HEK293 (cell line): Measurements from ENCODE around the gene TEFM.

Source experiments
- CTCF ChIA-PET: fragments of 350-600 bp; formaldehyde crosslinking; extraction: SDS; loops from one replicate; lab custom pipeline; 2021; ENCODE audit warnings: antibody characterized with exemption; lab: Yijun Ruan, JAX
- POLR2A ChIA-PET: fragments of 300-600 bp; formaldehyde crosslinking; extraction: SDS; loops from one replicate; lab custom pipeline; 2020; ENCODE audit warnings: antibody characterized with exemption, inconsistent platforms; lab: Yijun Ruan, JAX
- H3K27ac ChIP-seq: fragments of 200-500 bp; sonication (Bioruptor generic); 2 replicates; pipeline ENCODE4 v1.5.1; 2014; ENCODE audit warnings: low read depth, low read length, control low read depth, inconsistent platforms; ENCODE audit errors: extremely low read depth
- H3K36me3 ChIP-seq, 2 experiments: fragments of 200-500 bp in 1 of 2; sonication (Bioruptor generic) in 1 of 2; 1 replicate in 1 of 2; 2 replicates in 1 of 2; pipeline ENCODE4 v1.5.1; 2014 to 2017; ENCODE audit warnings: inconsistent platforms in 2 of 2, low read length in 2 of 2; ENCODE audit not compliant: control insufficient read depth in 2 of 2, insufficient read depth in 1 of 2
- H3K4me1 ChIP-seq: fragments of 200-500 bp; sonication (Bioruptor generic); 2 replicates; pipeline ENCODE4 v1.5.1; 2014; ENCODE audit warnings: mild to moderate bottlenecking, low read length, inconsistent platforms; ENCODE audit not compliant: control insufficient read depth, insufficient read depth
- H3K4me3 ChIP-seq: 2 replicates; pipeline ENCODE4 v1.5.1; 2011; ENCODE audit warnings: low read depth, mild to moderate bottlenecking, control low read depth, low read length, moderate library complexity
- H3K9me3 ChIP-seq: fragments of 200-500 bp; sonication (Bioruptor generic); 2 replicates; pipeline ENCODE4 v1.5.1; 2014; ENCODE audit warnings: low read depth, low read length, inconsistent platforms; ENCODE audit not compliant: control insufficient read depth, insufficient read depth
- BCL11B ChIP-seq: fragments of 450-650 bp; formaldehyde crosslinking; IDR thresholded peaks from 2 replicates; pipeline ENCODE4 v1.5.1; 2016; ENCODE audit warnings: low read depth, missing biosample characterization, missing genetic modification characterization
- HOXC10 ChIP-seq: sonication (generic); formaldehyde crosslinking; IDR thresholded peaks from 2 replicates; pipeline ENCODE4 v1.8.1; 2023; ENCODE audit warnings: mild to moderate bottlenecking, missing genetic modification reagents
- INSM2 ChIP-seq: fragments of 450-650 bp; formaldehyde crosslinking; IDR thresholded peaks from 2 replicates; pipeline ENCODE4 v1.5.1; 2016; ENCODE audit warnings: missing biosample characterization, missing genetic modification characterization
- KLF8 ChIP-seq: fragments of 450-650 bp; formaldehyde crosslinking; IDR thresholded peaks from 2 replicates; pipeline ENCODE4 v1.5.1; 2016; ENCODE audit warnings: missing biosample characterization, missing genetic modification characterization
- PBX3 ChIP-seq: sonication (generic); formaldehyde crosslinking; IDR thresholded peaks from 2 replicates; pipeline ENCODE4 v1.8.1; 2022; ENCODE audit warnings: mild to moderate bottlenecking, moderate library complexity, missing genetic modification reagents
- YY2 ChIP-seq: fragments of 450-650 bp; formaldehyde crosslinking; IDR thresholded peaks from 2 replicates; pipeline ENCODE4 v1.5.1; 2016; ENCODE audit warnings: missing biosample characterization, missing genetic modification characterization
- ZNF112 ChIP-seq: fragments of 450-650 bp; formaldehyde crosslinking; IDR thresholded peaks from 2 replicates; pipeline ENCODE4 v1.5.0; 2017; ENCODE audit warnings: missing biosample characterization, missing genetic modification characterization
- ZNF155 ChIP-seq: fragments of 450-650 bp; formaldehyde crosslinking; IDR thresholded peaks from 2 replicates; pipeline ENCODE4 v1.5.1; 2016; ENCODE audit warnings: missing biosample characterization, missing genetic modification characterization
- ZNF184 ChIP-seq: fragments of 450-650 bp; IDR thresholded peaks from 2 replicates; pipeline ENCODE4 v1.5.1; 2018; ENCODE audit warnings: missing biosample characterization, mild to moderate bottlenecking, missing genetic modification characterization
- ZNF335 ChIP-seq: fragments of 450-650 bp; formaldehyde crosslinking; conservative IDR thresholded peaks from 2 replicates; pipeline ENCODE4 v1.5.1; 2016; ENCODE audit warnings: missing biosample characterization, missing genetic modification characterization
- ZNF747 ChIP-seq: fragments of 450-650 bp; formaldehyde crosslinking; IDR thresholded peaks from 2 replicates; pipeline ENCODE4 v1.5.1; 2016; ENCODE audit warnings: missing biosample characterization, missing genetic modification characterization
- ZSCAN4 ChIP-seq: fragments of 450-650 bp; formaldehyde crosslinking; IDR thresholded peaks from 2 replicates; pipeline ENCODE4 v1.5.1; 2017; ENCODE audit warnings: missing biosample characterization, missing genetic modification characterization
- TF ChIP-seq, protein P1 (sequence below): fragments of 450-650 bp; IDR thresholded peaks from 2 replicates; pipeline ENCODE4 v1.5.1; 2018; ENCODE audit warnings: missing biosample characterization, mild to moderate bottlenecking, missing genetic modification characterization
- TF ChIP-seq, protein P2 (sequence below): fragments of 450-650 bp; formaldehyde crosslinking; IDR thresholded peaks from 2 replicates; pipeline ENCODE4 v1.5.1; 2016; ENCODE audit warnings: missing biosample characterization, missing genetic modification characterization
- TF ChIP-seq, protein P3 (sequence below): fragments of 450-650 bp; formaldehyde crosslinking; IDR thresholded peaks from 2 replicates; pipeline ENCODE4 v1.5.1; 2016; ENCODE audit warnings: missing biosample characterization, missing genetic modification characterization, borderline replicate concordance
- TF ChIP-seq, protein P4 (sequence below): fragments of 450-650 bp; formaldehyde crosslinking; IDR thresholded peaks from 2 replicates; pipeline ENCODE4 v1.5.1; 2017; ENCODE audit warnings: missing biosample characterization, missing genetic modification characterization

Gene TEFM

DNA sequence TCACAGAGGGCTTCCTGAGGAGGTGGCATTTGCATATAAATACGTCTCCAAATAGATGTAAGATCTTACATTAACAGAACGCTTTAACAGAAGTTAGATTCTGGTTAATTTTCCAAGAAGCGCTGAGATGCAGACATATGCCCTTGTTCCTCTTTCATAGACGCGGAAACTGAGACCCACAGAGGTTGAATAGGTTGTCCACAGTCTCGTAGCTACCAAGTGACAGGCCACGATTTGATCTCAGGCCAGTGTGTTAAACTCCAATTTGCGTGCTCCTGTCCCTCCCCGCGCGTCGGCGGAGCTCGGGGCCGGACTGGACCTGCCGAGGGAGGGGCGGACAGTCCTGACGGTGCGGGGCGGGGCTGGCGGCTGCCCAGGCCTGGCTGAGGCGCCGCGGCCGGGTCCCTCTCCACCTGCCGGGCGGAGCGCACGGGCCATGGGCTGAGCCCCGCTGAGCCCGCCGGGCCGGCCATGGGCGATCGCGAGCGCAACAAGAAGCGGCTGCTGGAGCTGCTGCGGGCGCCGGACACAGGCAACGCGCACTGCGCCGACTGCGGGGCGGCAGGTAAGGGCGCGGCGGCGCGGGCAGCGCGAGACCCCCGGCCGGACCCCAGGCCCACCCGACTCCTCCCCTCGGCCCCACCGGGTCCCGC, 15.6 kb upstream of the TEFM start, which contains the start of gene ADAP2 (continued):
- peak; percentile 36; the same call in 1 of the 2 replicates for TF ChIP-seq PBX3 (CRISPR knock-in tag)
- TF ChIP-seq, protein P1, sequence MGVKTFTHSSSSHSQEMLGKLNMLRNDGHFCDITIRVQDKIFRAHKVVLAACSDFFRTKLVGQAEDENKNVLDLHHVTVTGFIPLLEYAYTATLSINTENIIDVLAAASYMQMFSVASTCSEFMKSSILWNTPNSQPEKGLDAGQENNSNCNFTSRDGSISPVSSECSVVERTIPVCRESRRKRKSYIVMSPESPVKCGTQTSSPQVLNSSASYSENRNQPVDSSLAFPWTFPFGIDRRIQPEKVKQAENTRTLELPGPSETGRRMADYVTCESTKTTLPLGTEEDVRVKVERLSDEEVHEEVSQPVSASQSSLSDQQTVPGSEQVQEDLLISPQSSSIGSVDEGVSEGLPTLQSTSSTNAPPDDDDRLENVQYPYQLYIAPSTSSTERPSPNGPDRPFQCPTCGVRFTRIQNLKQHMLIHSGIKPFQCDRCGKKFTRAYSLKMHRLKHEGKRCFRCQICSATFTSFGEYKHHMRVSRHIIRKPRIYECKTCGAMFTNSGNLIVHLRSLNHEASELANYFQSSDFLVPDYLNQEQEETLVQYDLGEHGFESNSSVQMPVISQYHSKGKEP (tag by site-specific recombination): no peak
- TF ChIP-seq ZNF747 (tag by site-specific recombination): no peak
- TF ChIP-seq BCL11B (tag by site-specific recombination): 0 out of 2 replicates have a peak, but pooled peaks have one; percentile 42
- TF ChIP-seq, all 188 proteins: peak for 11

GRCh38 chr17:30920683-30921543, 14.9 kb upstream of the TEFM start:
- no peaks in the 10 kb centered on the region for H3K9me3 ChIP-seq
- H3K27ac ChIP-seq: no peak overlapping the region
- H3K4me3 ChIP-seq: no peak overlapping the region; the same call in 1 of the 2 replicates
- POLR2A ChIA-PET: interaction anchor here (1.0 to 1.4 kb wide), 3 partner anchors 14 to 88 kb away, joined by 5 to 6 read pairs (median 5); no protein-coding TSS in a partner anchor
- peaks cover 0 to 11% of the 10 kb centered on the region in 2 experiments; a peak in 2 of 3 replicates for H3K36me3 ChIP-seq
- CTCF ChIA-PET: interaction anchor here (0.6 kb wide), 2 partner anchors 10 to 1462 kb away, joined by 4 to 7 read pairs; no protein-coding TSS in a partner anchor
- no peaks in the 10 kb centered on the region for H3K4me1 ChIP-seq
- TF ChIP-seq, protein P2, sequence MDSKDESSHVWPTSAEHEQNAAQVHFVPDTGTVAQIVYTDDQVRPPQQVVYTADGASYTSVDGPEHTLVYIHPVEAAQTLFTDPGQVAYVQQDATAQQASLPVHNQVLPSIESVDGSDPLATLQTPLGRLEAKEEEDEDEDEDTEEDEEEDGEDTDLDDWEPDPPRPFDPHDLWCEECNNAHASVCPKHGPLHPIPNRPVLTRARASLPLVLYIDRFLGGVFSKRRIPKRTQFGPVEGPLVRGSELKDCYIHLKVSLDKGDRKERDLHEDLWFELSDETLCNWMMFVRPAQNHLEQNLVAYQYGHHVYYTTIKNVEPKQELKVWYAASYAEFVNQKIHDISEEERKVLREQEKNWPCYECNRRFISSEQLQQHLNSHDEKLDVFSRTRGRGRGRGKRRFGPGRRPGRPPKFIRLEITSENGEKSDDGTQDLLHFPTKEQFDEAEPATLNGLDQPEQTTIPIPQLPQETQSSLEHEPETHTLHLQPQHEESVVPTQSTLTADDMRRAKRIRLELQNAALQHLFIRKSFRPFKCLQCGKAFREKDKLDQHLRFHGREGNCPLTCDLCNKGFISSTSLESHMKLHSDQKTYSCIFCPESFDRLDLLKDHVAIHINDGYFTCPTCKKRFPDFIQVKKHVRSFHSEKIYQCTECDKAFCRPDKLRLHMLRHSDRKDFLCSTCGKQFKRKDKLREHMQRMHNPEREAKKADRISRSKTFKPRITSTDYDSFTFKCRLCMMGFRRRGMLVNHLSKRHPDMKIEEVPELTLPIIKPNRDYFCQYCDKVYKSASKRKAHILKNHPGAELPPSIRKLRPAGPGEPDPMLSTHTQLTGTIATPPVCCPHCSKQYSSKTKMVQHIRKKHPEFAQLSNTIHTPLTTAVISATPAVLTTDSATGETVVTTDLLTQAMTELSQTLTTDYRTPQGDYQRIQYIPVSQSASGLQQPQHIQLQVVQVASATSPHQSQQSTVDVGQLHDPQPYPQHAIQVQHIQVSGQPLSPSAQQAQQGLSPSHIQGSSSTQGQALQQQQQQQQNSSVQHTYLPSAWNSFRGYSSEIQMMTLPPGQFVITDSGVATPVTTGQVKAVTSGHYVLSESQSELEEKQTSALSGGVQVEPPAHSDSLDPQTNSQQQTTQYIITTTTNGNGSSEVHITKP: 0 out of 2 replicates have a peak, but pooled peaks have one; percentile 11
- TF ChIP-seq, protein P3, sequence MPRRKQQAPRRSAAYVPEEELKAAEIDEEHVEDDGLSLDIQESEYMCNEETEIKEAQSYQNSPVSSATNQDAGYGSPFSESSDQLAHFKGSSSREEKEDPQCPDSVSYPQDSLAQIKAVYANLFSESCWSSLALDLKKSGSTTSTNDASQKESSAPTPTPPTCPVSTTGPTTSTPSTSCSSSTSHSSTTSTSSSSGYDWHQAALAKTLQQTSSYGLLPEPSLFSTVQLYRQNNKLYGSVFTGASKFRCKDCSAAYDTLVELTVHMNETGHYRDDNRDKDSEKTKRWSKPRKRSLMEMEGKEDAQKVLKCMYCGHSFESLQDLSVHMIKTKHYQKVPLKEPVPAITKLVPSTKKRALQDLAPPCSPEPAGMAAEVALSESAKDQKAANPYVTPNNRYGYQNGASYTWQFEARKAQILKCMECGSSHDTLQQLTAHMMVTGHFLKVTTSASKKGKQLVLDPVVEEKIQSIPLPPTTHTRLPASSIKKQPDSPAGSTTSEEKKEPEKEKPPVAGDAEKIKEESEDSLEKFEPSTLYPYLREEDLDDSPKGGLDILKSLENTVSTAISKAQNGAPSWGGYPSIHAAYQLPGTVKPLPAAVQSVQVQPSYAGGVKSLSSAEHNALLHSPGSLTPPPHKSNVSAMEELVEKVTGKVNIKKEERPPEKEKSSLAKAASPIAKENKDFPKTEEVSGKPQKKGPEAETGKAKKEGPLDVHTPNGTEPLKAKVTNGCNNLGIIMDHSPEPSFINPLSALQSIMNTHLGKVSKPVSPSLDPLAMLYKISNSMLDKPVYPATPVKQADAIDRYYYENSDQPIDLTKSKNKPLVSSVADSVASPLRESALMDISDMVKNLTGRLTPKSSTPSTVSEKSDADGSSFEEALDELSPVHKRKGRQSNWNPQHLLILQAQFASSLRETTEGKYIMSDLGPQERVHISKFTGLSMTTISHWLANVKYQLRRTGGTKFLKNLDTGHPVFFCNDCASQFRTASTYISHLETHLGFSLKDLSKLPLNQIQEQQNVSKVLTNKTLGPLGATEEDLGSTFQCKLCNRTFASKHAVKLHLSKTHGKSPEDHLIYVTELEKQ (tag by site-specific recombination): 0 out of 2 replicates have a peak, but pooled peaks have one; percentile 11
- TF ChIP-seq ZNF184 (tag by site-specific recombination): peak; percentile 13; the same call in 1 of the 2 replicates
- TF ChIP-seq ZSCAN4: 0 out of 2 replicates have a peak, but pooled peaks have one; percentile 13
- TF ChIP-seq INSM2 (tag by site-specific recombination): peak; percentile 58; the same call in 1 of the 2 replicates
- TF ChIP-seq ZNF335 (tag by site-specific recombination): 0 out of 2 replicates have a peak, but pooled peaks have one; percentile 45
- TF ChIP-seq KLF8: peak; percentile 19; the same call in 1 of the 2 replicates
- peak; percentile 51; the same call in 1 of the 2 replicates for TF ChIP-seq YY2
- no peak for TF ChIP-seq HOXC10
- TF ChIP-seq ZNF112 (tag by site-specific recombination): no peak
- TF ChIP-seq, protein P4, sequence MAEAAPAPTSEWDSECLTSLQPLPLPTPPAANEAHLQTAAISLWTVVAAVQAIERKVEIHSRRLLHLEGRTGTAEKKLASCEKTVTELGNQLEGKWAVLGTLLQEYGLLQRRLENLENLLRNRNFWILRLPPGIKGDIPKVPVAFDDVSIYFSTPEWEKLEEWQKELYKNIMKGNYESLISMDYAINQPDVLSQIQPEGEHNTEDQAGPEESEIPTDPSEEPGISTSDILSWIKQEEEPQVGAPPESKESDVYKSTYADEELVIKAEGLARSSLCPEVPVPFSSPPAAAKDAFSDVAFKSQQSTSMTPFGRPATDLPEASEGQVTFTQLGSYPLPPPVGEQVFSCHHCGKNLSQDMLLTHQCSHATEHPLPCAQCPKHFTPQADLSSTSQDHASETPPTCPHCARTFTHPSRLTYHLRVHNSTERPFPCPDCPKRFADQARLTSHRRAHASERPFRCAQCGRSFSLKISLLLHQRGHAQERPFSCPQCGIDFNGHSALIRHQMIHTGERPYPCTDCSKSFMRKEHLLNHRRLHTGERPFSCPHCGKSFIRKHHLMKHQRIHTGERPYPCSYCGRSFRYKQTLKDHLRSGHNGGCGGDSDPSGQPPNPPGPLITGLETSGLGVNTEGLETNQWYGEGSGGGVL: 0 out of 2 replicates have a peak, but pooled peaks have one; percentile 32
- TF ChIP-seq ZNF155: no peak
